Vagina (tissue), 2 donors: ENCODE results near the gene TRIO. TPM values are rescaled to one million over a fixed set of nuclear protein-coding genes. Genes with fewer than 3 reads are reported as not detected.

Experiments
- DNase-seq, 2 donors: peaks; one replicate each; pipeline ENCODE4 v3.0.0-alpha.2; 2017; ENCODE audit errors: extremely low spot score in 2 of 2
- H3K27ac ChIP-seq: fragments of 200-600 bp; sonication (generic); one replicate; pipeline ENCODE4 v1.5.1; 2019
- H3K27me3 ChIP-seq: fragments of 200-600 bp; sonication (generic); one replicate; pipeline ENCODE4 v1.5.1; 2019
- H3K36me3 ChIP-seq, 2 donors: fragments of 200-600 bp; sonication (generic); one replicate each; pipeline ENCODE4 v1.5.1; 2017 to 2019
- H3K4me1 ChIP-seq: fragments of 200-600 bp; sonication (generic); one replicate; pipeline ENCODE4 v1.5.1; 2019
- H3K4me3 ChIP-seq, 2 donors: fragments of 200-600 bp; sonication (generic); 1 replicate in 1 of 2; 2 replicates in 1 of 2; pipeline ENCODE4 v1.5.1; 2016 to 2019
- H3K9me3 ChIP-seq: fragments of 200-600 bp; sonication (generic); one replicate; pipeline ENCODE4 v1.5.1; 2019
- CTCF ChIP-seq, 3 experiments: fragments of 450-650 bp in 2 of 3; fragments of 200-600 bp in 1 of 3; sonication (generic) in 1 of 3; IDR thresholded peaks; one replicate each; pipeline ENCODE4 v1.5.1; 2017 to 2019; ENCODE audit warnings: antibody characterized with exemption in 3 of 3, mild to moderate bottlenecking in 2 of 3, moderate library complexity in 2 of 3
- POLR2A ChIP-seq, 2 donors: fragments of 450-650 bp; IDR thresholded peaks; one replicate each; pipeline ENCODE4 v1.6.1; 2017; ENCODE audit warnings: antibody characterized with exemption in 2 of 2, mild to moderate bottlenecking in 2 of 2, moderate library complexity in 2 of 2
- POLR2AphosphoS5 ChIP-seq, 2 donors: sonication (generic); formaldehyde crosslinking; IDR thresholded peaks; one replicate each; pipeline ENCODE4 v1.9.0; 2017; ENCODE audit warnings: antibody characterized with exemption in 2 of 2, mild to moderate bottlenecking in 2 of 2, low read depth in 1 of 2; ENCODE audit not compliant: insufficient read depth in 1 of 2
- intact Hi-C: fragments of 100-400 bp; cut with DNase I; formaldehyde crosslinking; loops from one replicate; pipeline ENCODE4 v1.15.1; 2023
- total RNA-seq: library from RNA; depleted of rRNA; stranded (reverse); fragments of >200 nt; gene quantifications from one replicate; pipeline ENCODE4 v1.2.3, GENCODE V29; 2016

Gene TRIO
- total RNA-seq, 1 donor from 2014 or later, result 142 TPM

GRCh38 chr5:14122089-14122488 lies 21.1 kb upstream of the TRIO start:
- H3K36me3 ChIP-seq, result no peaks in the 10 kb centered on the region
- TF ChIP-seq POLR2A (IDR thresholded peaks at IDR 0.05) (no peak), CTCF (IDR thresholded peaks at IDR 0.05) (no peak), POLR2AphosphoS5 (IDR thresholded peaks at IDR 0.05; ENCODE audit: insufficient read depth in 1 of 2, low read depth in 1 of 2) (no peak)
- intact Hi-C loops, result no loop called here
- H3K27ac ChIP-seq, result no peak overlapping the region
- no peaks in the 10 kb centered on the region for H3K4me1 ChIP-seq
- DNase-seq, result no peak
- no peak overlapping the region for H3K4me3 ChIP-seq
- H3K27me3 ChIP-seq, result no peaks in the 10 kb centered on the region
- no peaks in the 10 kb centered on the region for H3K9me3 ChIP-seq

DNA sequence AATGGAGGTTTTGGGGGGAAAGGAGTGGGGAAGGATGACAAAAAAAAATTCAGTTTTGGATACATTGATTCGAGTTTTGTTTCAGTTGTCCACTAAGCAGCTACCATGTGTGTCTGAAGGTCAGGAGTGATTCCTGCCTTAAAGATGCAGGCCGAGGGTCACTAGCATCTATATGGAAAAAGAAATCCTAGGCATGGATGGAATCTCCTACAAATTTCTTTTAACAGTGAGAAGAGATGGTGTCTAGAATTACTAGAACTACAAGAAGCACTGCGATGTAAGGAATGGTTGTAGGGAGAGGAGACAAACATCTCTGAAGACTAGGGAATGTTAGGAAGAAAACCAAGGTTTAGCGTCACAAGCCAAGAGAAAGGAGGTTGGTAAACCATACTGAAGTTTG lies 19.6 kb upstream of the TRIO start:
- no peak overlapping the region for H3K27ac ChIP-seq
- no peak for DNase-seq
- intact Hi-C loops, result no loop called here

GRCh38 chr5:14123974-14124482 lies 19.1 kb upstream of the TRIO start:
- DNase-seq, result no peak
- Histone ChIP-seq H3K4me1 (no peaks in the 10 kb centered on the region), H3K9me3 (no peaks in the 10 kb centered on the region), H3K36me3 (no peaks in the 10 kb centered on the region), H3K27ac (no peak overlapping the region), H3K4me3 (no peak overlapping the region), H3K27me3 (no peaks in the 10 kb centered on the region)
- TF ChIP-seq POLR2A (IDR thresholded peaks at IDR 0.05) (no peak), POLR2AphosphoS5 (IDR thresholded peaks at IDR 0.05; ENCODE audit: insufficient read depth in 1 of 2, low read depth in 1 of 2) (no peak), CTCF (IDR thresholded peaks at IDR 0.05) (no peak)
- intact Hi-C loops, result no loop called here

More for the DNA sequence above, 19.6 kb upstream of the TRIO start:
- H3K9me3 ChIP-seq, result no peaks in the 10 kb centered on the region
- H3K27me3 ChIP-seq, result no peaks in the 10 kb centered on the region
- no peaks in the 10 kb centered on the region for H3K4me1 ChIP-seq
- H3K36me3 ChIP-seq, result no peaks in the 10 kb centered on the region
- no peak for TF ChIP-seq CTCF (IDR thresholded peaks at IDR 0.05)
- TF ChIP-seq POLR2A (IDR thresholded peaks at IDR 0.05), result no peak
- TF ChIP-seq POLR2AphosphoS5 (IDR thresholded peaks at IDR 0.05; ENCODE audit: insufficient read depth in 1 of 2, low read depth in 1 of 2), result no peak
- H3K4me3 ChIP-seq, result no peak overlapping the region

DNA sequence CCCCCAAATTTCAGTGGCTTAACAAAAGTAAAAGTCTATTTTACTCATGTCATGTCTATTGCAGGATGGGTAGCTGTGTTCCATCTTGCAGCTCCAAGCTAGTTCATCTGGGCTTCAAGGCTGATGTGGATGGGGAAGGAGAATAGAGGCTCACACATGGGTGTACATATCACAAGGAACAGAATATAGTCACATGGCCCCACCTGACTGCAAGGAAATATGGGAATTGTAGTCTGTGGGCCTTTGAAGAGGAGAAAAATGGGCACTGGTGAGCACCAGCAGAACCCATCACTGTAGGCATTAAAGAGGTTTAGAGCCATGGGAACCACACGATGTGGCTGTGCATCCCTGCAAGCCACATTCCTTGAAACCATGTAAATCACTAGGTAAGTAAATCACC lies 17.9 kb upstream of the TRIO start:
- H3K36me3 ChIP-seq, result no peaks in the 10 kb centered on the region
- TF ChIP-seq POLR2AphosphoS5 (IDR thresholded peaks at IDR 0.05; ENCODE audit: insufficient read depth in 1 of 2, low read depth in 1 of 2) (no peak), CTCF (IDR thresholded peaks at IDR 0.05) (no peak), POLR2A (IDR thresholded peaks at IDR 0.05) (no peak)
- intact Hi-C loops, result no loop called here
- no peaks in the 10 kb centered on the region for H3K9me3 ChIP-seq
- no peaks in the 10 kb centered on the region for H3K4me1 ChIP-seq
- no peak for DNase-seq
- no peaks in the 10 kb centered on the region for H3K27me3 ChIP-seq
- no peak overlapping the region for H3K4me3 ChIP-seq
- no peak overlapping the region for H3K27ac ChIP-seq

DNA sequence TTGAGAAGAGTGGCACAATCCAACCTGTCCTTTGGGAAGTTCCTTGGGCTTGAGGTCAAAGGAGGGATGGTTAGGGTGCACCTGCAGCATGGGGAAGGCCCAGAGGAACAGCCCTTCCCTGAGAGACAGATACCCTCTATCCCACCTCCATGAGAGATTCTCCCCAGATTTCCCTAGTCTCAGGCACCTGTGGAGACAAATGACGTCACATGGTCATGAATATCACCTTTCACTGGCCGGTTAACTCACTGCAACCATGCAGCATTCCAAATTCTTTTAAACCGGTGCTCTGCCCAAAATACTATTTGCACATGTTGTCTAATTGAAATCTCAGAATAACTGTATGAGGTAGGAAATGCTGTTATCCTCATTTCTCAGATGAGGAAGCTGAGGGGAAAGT lies 15.6 kb upstream of the TRIO start:
- H3K4me1 ChIP-seq, result no peaks in the 10 kb centered on the region
- intact Hi-C loops, result no loop called here
- H3K36me3 ChIP-seq, result no peaks in the 10 kb centered on the region
- TF ChIP-seq POLR2A (IDR thresholded peaks at IDR 0.05), result no peak
- TF ChIP-seq POLR2AphosphoS5 (IDR thresholded peaks at IDR 0.05; ENCODE audit: insufficient read depth in 1 of 2, low read depth in 1 of 2), result no peak
- TF ChIP-seq CTCF (IDR thresholded peaks at IDR 0.05), result no peak
- H3K27ac ChIP-seq, result no peak overlapping the region
- H3K4me3 ChIP-seq, result no peak overlapping the region
- no peaks in the 10 kb centered on the region for H3K27me3 ChIP-seq
- no peaks in the 10 kb centered on the region for H3K9me3 ChIP-seq
- no peak for DNase-seq
